OCI-LY3 (cell line): ENCODE data around the gene ATP1A1.

Experiments
- H2AFZ ChIP-seq: fragments of 200-600, 300-600 bp; shearing (Covaris generic); 2 replicates; pipeline ENCODE4 v1.6.0; 2014; ENCODE audit warnings: antibody characterized with exemption, low read depth, low read length
- H3K27ac ChIP-seq: fragments of 200-600, 300-600 bp; sonication (generic); 2 replicates; pipeline ENCODE4 v1.5.1; 2014; ENCODE audit warnings: mild to moderate bottlenecking, low read length, moderate library complexity, mixed read lengths
- H3K27me3 ChIP-seq: fragments of 200-600, 300-600 bp; sonication (generic); 2 replicates; pipeline ENCODE4 v1.6.1; 2014; ENCODE audit warnings: low read depth, low read length, mixed read lengths
- H3K36me3 ChIP-seq: fragments of 200-600, 300-600 bp; sonication (generic); replicated peaks from 2 replicates; pipeline ENCODE3; 2014; ENCODE audit warnings: low read depth, low read length, mixed read lengths
- H3K4me1 ChIP-seq: fragments of 300-600, 200-600 bp; sonication (generic); 2 replicates; pipeline ENCODE4 v1.6.1; 2014; ENCODE audit warnings: low read length, mixed read lengths
- H3K4me2 ChIP-seq: fragments of 200-600, 300-600 bp; sonication (generic); 2 replicates; pipeline ENCODE4 v1.6.1; 2014; ENCODE audit warnings: low read length, mixed read lengths
- H3K4me3 ChIP-seq: fragments of 300-600, 200-600 bp; sonication (generic); 2 replicates; pipeline ENCODE4 v1.5.1; 2014; ENCODE audit warnings: antibody characterized with exemption, mild to moderate bottlenecking, low read length, moderate library complexity
- H3K79me2 ChIP-seq: fragments of 300-600, 200-600 bp; shearing (Covaris generic); 2 replicates; pipeline ENCODE4 v1.6.1; 2014; ENCODE audit warnings: mild to moderate bottlenecking, low read length, mixed read lengths
- H3K9ac ChIP-seq: fragments of 300-600, 200-600 bp; shearing (Covaris generic); 2 replicates; pipeline ENCODE4 v1.6.0; 2014; ENCODE audit warnings: mild to moderate bottlenecking, low read length, moderate library complexity
- H3K9me3 ChIP-seq: fragments of 200-600, 300-600 bp; shearing (Covaris generic); 2 replicates; pipeline ENCODE4 v1.6.1; 2014; ENCODE audit warnings: low read length, mixed read lengths; ENCODE audit not compliant: insufficient read depth
- H4K20me1 ChIP-seq: fragments of 200-600, 300-600 bp; sonication (generic); 2 replicates; pipeline ENCODE4 v1.6.1; 2016; ENCODE audit warnings: low read length, mixed read lengths; ENCODE audit not compliant: insufficient read depth
- EZH2phosphoT487 ChIP-seq: fragments of 200-600 bp; shearing (Covaris generic); IDR thresholded peaks from 2 replicates; pipeline ENCODE4 v1.6.1; 2018; ENCODE audit warnings: antibody characterized with exemption, mixed run types, low read depth
- TF ChIP-seq, protein P1 (sequence below): fragments of 200-600, 300-600 bp; sonication (generic); IDR thresholded peaks from 2 replicates; pipeline ENCODE4 v1.5.1; 2014; ENCODE audit warnings: antibody characterized with exemption, low read length, low read depth

Gene ATP1A1

DNA sequence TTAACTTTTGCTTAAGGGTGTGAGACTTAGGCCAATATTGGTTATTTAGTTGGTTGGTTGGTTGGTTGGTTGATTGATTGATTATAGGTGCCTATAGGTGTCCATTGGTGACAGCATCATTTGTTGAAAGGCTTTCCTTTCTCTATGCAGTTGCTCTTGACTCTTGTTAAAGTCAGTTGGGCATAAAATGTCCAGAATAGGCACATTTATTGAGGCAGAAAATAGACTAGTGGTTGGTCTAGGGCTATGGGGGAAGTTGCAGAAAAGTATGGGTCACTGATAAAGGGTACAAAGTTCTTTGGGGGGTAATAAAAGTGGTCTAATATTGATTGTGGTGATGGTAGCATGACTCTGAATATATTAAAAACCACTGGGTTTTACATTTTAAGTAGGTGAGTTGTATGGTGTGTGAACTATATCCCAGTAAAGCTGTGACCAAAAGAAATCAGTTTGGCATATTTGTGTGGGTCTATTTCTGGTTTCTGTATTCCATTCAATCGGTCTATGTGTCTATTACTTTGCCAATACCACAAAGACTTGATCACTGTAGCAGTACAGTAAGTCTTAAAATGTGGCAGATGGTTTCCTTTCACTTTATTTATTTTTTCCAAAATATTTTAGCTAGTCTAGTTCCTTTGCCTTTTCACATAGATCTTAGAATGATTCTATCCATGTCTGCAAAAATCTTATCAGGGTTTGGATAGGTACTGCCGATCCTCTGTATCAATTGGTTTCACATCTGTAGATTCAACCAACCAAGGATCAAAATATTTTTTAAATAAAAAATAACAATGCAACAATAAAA, 63.0 kb downstream of the ATP1A1 start:
- Histone ChIP-seq H3K9ac (no peak overlapping the region), H3K9me3 (no peaks in the 10 kb centered on the region), H2AFZ (no peak overlapping the region), H3K27ac (no peak overlapping the region), H3K4me3 (no peak overlapping the region), H3K27me3 (no peaks in the 10 kb centered on the region), H3K36me3 (no peaks in the 10 kb centered on the region), H3K4me1 (no peaks in the 10 kb centered on the region), H3K79me2 (no peaks in the 10 kb centered on the region), H4K20me1 (no peaks in the 10 kb centered on the region), H3K4me2 (no peak overlapping the region)
- TF ChIP-seq EZH2phosphoT487: no peak
- TF ChIP-seq, protein P1, sequence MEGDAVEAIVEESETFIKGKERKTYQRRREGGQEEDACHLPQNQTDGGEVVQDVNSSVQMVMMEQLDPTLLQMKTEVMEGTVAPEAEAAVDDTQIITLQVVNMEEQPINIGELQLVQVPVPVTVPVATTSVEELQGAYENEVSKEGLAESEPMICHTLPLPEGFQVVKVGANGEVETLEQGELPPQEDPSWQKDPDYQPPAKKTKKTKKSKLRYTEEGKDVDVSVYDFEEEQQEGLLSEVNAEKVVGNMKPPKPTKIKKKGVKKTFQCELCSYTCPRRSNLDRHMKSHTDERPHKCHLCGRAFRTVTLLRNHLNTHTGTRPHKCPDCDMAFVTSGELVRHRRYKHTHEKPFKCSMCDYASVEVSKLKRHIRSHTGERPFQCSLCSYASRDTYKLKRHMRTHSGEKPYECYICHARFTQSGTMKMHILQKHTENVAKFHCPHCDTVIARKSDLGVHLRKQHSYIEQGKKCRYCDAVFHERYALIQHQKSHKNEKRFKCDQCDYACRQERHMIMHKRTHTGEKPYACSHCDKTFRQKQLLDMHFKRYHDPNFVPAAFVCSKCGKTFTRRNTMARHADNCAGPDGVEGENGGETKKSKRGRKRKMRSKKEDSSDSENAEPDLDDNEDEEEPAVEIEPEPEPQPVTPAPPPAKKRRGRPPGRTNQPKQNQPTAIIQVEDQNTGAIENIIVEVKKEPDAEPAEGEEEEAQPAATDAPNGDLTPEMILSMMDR: no peak

DNA sequence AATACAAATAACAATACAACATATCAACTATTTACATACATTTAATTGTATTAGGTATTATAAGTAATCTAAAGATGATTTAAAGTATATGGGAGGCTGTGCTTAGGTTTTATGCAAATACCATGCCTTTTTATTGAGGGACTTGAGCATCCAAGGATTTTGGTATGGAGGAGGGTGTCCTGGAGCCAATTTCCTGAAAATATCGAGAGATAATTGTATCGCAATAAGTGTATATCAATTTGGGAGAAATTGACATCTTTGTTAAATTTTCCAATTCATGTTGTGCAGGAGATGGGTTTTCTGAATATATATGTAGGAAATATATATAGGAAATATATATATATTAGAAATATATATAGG, 63.5 kb downstream of the ATP1A1 start:
- Histone ChIP-seq H3K4me1 (no peaks in the 10 kb centered on the region), H3K27ac (no peak overlapping the region), H2AFZ (no peak overlapping the region), H4K20me1 (no peaks in the 10 kb centered on the region), H3K4me3 (no peak overlapping the region), H3K4me2 (no peak overlapping the region), H3K27me3 (0 out of 2 replicates have a peak, but pooled peaks cover 4% of the 10 kb centered on the region), H3K36me3 (no peaks in the 10 kb centered on the region), H3K9ac (no peak overlapping the region), H3K9me3 (no peaks in the 10 kb centered on the region), H3K79me2 (no peaks in the 10 kb centered on the region)
- TF ChIP-seq, protein P1: no peak
- TF ChIP-seq EZH2phosphoT487: no peak

DNA sequence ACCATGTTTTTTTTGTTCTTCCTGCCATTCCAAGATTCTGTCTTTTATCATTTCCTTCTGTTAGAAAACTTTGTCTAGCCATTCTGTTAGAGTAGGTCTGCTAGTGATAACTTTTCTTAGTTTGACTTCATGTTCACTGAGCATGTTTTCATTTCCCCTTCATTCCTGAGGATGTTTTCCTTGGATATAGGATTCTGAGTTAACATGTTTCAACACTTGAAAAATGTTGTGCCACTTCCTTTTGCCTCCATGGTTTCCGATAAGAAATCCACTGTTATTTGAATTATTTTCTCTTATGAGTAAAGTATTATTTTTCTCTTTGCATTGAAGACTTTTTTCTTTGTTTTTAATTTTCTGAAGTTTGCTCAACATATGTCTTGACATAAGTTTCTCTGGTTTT, 66.7 kb downstream of the ATP1A1 start:
- Histone ChIP-seq H3K4me2 (no peak overlapping the region), H3K27ac (no peak overlapping the region), H3K9ac (no peak overlapping the region), H2AFZ (no peak overlapping the region), H4K20me1 (no peaks in the 10 kb centered on the region), H3K4me3 (no peak overlapping the region), H3K79me2 (no peaks in the 10 kb centered on the region), H3K4me1 (no peaks in the 10 kb centered on the region), H3K27me3 (peaks cover 4% of the 10 kb centered on the region; the same call in 1 of the 2 replicates), H3K9me3 (no peaks in the 10 kb centered on the region), H3K36me3 (no peaks in the 10 kb centered on the region)
- TF ChIP-seq EZH2phosphoT487: no peak
- TF ChIP-seq, protein P1: no peak

DNA sequence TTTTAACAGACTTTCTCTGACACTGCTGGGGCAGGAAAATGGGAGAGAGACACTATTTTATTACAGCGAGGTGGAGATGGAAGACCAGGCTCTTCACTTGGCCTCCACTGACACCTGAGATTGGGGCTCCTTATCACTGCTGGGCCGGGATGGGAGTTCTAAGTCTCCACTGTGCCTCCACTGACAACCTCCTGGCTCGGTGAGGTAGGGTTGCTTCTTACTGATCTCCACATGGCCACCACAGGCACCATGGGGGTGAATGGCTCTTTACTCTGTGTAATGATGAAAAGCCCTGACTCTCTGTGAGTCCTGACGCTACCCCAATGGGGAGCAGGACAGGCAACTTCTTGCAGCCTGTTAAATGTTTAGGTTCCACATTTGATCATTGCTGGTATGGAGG, 67.7 kb downstream of the ATP1A1 start:
- no peak overlapping the region for H3K4me3 ChIP-seq
- H3K4me1 ChIP-seq: no peaks in the 10 kb centered on the region
- no peaks in the 10 kb centered on the region for H3K36me3 ChIP-seq
- no peaks in the 10 kb centered on the region for H4K20me1 ChIP-seq
- TF ChIP-seq, protein P1: no peak
- TF ChIP-seq EZH2phosphoT487: no peak
- no peaks in the 10 kb centered on the region for H3K79me2 ChIP-seq
- H3K9me3 ChIP-seq: no peaks in the 10 kb centered on the region
- no peak overlapping the region for H3K27ac ChIP-seq
- H3K9ac ChIP-seq: no peak overlapping the region
- H2AFZ ChIP-seq: no peak overlapping the region
- H3K27me3 ChIP-seq: peaks cover 4% of the 10 kb centered on the region; the same call in 1 of the 2 replicates
- H3K4me2 ChIP-seq: no peak overlapping the region
